Astrocyte of the cerebellum (primary cell): ENCODE data around the gene ZFP36.

Source experiments
- DNase-seq: peaks from one replicate; pipeline ENCODE4 v3.0.0-alpha.2; 2011; ENCODE audit warnings: low read depth
- H3K4me3 ChIP-seq: 2 replicates; pipeline ENCODE4 v1.5.1; 2011; ENCODE audit warnings: mild to moderate bottlenecking, low read depth, low read length, moderate library complexity
- in situ Hi-C: cut with HindIII; loops from 2 replicates; pipeline ENCODE4 v1.10.0; 2017; ENCODE audit warnings: low sequenced_read_pairs
- TF ChIP-seq, protein P1 (sequence below): IDR thresholded peaks from 2 replicates; pipeline ENCODE4 v1.5.1; 2012; ENCODE audit warnings: low read length, low read depth, moderate library complexity, mild to moderate bottlenecking; ENCODE audit errors: missing control alignments

ZFP36 gene

GRCh38 chr19:39407660-39408391 is 1.2 kb downstream of the ZFP36 start:
- in situ Hi-C loops, result no loop called here
- H3K4me3 ChIP-seq, result peak overlapping the region; percentile 86
- TF ChIP-seq, protein P1, sequence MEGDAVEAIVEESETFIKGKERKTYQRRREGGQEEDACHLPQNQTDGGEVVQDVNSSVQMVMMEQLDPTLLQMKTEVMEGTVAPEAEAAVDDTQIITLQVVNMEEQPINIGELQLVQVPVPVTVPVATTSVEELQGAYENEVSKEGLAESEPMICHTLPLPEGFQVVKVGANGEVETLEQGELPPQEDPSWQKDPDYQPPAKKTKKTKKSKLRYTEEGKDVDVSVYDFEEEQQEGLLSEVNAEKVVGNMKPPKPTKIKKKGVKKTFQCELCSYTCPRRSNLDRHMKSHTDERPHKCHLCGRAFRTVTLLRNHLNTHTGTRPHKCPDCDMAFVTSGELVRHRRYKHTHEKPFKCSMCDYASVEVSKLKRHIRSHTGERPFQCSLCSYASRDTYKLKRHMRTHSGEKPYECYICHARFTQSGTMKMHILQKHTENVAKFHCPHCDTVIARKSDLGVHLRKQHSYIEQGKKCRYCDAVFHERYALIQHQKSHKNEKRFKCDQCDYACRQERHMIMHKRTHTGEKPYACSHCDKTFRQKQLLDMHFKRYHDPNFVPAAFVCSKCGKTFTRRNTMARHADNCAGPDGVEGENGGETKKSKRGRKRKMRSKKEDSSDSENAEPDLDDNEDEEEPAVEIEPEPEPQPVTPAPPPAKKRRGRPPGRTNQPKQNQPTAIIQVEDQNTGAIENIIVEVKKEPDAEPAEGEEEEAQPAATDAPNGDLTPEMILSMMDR, result no peak
- no peak for DNase-seq

GRCh38 chr19:39408392-39409207 is 2.0 kb downstream of the ZFP36 start:
- no peak for DNase-seq
- peak overlapping the region; percentile 86 for H3K4me3 ChIP-seq
- in situ Hi-C loops, result no loop called here
- TF ChIP-seq, protein P1, result no peak

DNA sequence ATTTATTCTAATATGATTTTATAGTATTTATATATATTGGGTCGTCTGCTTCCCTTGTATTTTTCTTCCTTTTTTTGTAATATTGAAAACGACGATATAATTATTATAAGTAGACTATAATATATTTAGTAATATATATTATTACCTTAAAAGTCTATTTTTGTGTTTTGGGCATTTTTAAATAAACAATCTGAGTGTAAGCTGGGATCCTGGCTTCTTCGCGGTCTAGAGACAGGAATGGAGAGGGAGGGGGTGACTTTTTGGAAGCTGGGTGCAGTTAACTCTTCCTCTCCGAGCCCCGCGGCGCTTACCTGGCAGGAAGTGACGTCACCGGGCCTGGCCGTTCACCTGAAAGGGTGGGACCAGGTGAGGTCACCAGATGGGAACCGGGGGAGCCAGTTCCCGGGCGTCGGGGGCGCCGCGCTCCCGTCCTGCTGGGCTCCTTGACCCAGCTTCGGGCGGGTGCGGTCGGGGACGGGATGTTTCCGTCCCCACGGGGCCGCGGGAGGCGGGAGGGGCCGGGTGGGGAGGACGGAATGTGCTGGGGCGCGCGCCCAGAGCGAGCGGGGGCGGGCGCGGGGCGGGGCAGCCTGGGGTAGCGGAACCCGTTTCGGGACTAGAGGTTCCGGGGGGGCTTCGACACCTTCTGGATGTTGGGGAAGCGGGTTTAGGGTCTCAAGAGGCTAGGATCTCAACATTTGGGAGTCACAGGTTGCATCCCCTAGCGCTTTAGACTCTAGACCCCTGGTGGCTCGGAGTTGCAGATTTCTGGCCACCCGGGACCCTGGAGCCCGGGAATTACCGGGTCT is 2.8 kb downstream of the ZFP36 start:
- TF ChIP-seq, protein P1, result no peak
- no peak for DNase-seq
- peak overlapping the region; percentile 86 for H3K4me3 ChIP-seq
- in situ Hi-C loops, result no loop called here

- TF ChIP-seq, protein P1, result no peak
- no peak for DNase-seq
- in situ Hi-C loops, result no loop called here
- peak overlapping the region; percentile 86 for H3K4me3 ChIP-seq
Measured at GRCh38 chr19:39410017-39410830, 3.6 kb downstream of the ZFP36 start.

DNA sequence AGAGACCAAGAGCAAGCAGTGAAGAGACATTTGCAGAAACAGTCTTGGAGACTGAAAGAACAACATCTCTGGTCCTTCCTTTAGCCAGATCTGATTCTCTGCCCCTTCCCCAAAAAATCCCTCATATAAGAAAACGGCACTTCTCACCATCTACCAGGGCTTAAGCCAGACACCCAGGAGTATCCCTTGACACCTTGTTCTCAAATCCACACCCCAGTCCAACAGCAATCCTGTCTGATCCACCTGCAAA is 4.1 kb downstream of the ZFP36 start:
- H3K4me3 ChIP-seq, result no peak overlapping the region
- in situ Hi-C loops, result no loop called here
- TF ChIP-seq, protein P1, result no peak
- no peak for DNase-seq
